ENCODE data around the gene JAZF1. TPM values are rescaled to one million over a fixed set of nuclear protein-coding genes. Genes with fewer than 3 reads are reported as not detected.

The JAZF1 gene
- total and polyA plus RNA-seq, 8 donors, result 4.0 to 13.9 (median 6.0) TPM

- intact Hi-C loops (cut with DNase I), result no loop called here
- Histone ChIP-seq H3K4me3 (no peak overlapping the region), H3K4me1 (no peaks in the 10 kb centered on the region), H3K9me3 (no peaks in the 10 kb centered on the region), H3K27me3 (no peaks in the 10 kb centered on the region), H3K27ac (no peak overlapping the region), H3K36me3 (no peaks in the 10 kb centered on the region)
- FAIRE-seq, result no peak
- peak in 1 of 4 donors; percentile 29 for ATAC-seq
- DNase-seq, result peak in 4 of 6 donors; percentile 8 to 72 (median 40)
- peak in 1 of 4 donors; percentile 25 for TF ChIP-seq CTCF (IDR thresholded peaks at IDR 0.05)
- WGBS, 2 donors, result 72 to 79% methylated on average over 9 of the region's 9 CpGs
Measured at GRCh38 chr7:28093623-28094232, 86.9 kb downstream of the JAZF1 start.

GRCh38 chr7:28091190-28091589, 89.4 kb downstream of the JAZF1 start:
- TF ChIP-seq CTCF (IDR thresholded peaks at IDR 0.05), result no peak
- intact Hi-C loops (cut with DNase I), result no loop called here
- WGBS, 2 donors, result 67% methylated on average over 1 of the region's 1 CpG

GRCh38 chr7:28088901-28089714, 91.5 kb downstream of the JAZF1 start:
- DNase-seq (no peak), FAIRE-seq (no peak), ATAC-seq (no peak)
- H3K27ac ChIP-seq, result no peak overlapping the region
- H3K4me3 ChIP-seq, result no peak overlapping the region
- H3K9me3 ChIP-seq, result no peaks in the 10 kb centered on the region
- no peak for TF ChIP-seq CTCF (IDR thresholded peaks at IDR 0.05)
- H3K27me3 ChIP-seq, result no peaks in the 10 kb centered on the region
- no peaks in the 10 kb centered on the region for H3K4me1 ChIP-seq
- intact Hi-C loops (cut with DNase I), result no loop called here
- no peaks in the 10 kb centered on the region for H3K36me3 ChIP-seq
- WGBS, 2 donors, result 93 to 97% methylated on average over 6 of the region's 6 CpGs

More at GRCh38 chr7:28091190-28091589, 89.4 kb downstream of the JAZF1 start:
- FAIRE-seq (no peak), DNase-seq (no peak), ATAC-seq (no peak)
- Histone ChIP-seq H3K4me1 (no peaks in the 10 kb centered on the region), H3K4me3 (no peak overlapping the region), H3K9me3 (no peaks in the 10 kb centered on the region), H3K27me3 (no peaks in the 10 kb centered on the region), H3K27ac (no peak overlapping the region), H3K36me3 (no peaks in the 10 kb centered on the region)

- H3K27me3 ChIP-seq, result no peaks in the 10 kb centered on the region
- WGBS, 2 donors, result 80 to 91% methylated on average over 4 of the region's 4 CpGs
- DNase-seq (no peak), ATAC-seq (peak in 2 of 4 donors; percentile 37 to 59), FAIRE-seq (no peak)
- intact Hi-C loops (cut with DNase I), result no loop called here
- H3K9me3 ChIP-seq, result no peaks in the 10 kb centered on the region
- H3K4me1 ChIP-seq, result no peaks in the 10 kb centered on the region
- H3K4me3 ChIP-seq, result no peak overlapping the region
- H3K27ac ChIP-seq, result no peak overlapping the region
- H3K36me3 ChIP-seq, result no peaks in the 10 kb centered on the region
- no peak for TF ChIP-seq CTCF (IDR thresholded peaks at IDR 0.05)
Measured at GRCh38 chr7:28088032-28088431, 92.6 kb downstream of the JAZF1 start.

- DNase-seq (no peak), ATAC-seq (no peak), FAIRE-seq (no peak)
- H3K9me3 ChIP-seq, result no peaks in the 10 kb centered on the region
- no peaks in the 10 kb centered on the region for H3K4me1 ChIP-seq
- no peak overlapping the region for H3K4me3 ChIP-seq
- intact Hi-C loops (cut with DNase I), result no loop called here
- H3K27ac ChIP-seq, result no peak overlapping the region
- TF ChIP-seq CTCF (IDR thresholded peaks at IDR 0.05), result no peak
- no peaks in the 10 kb centered on the region for H3K36me3 ChIP-seq
- WGBS, 2 donors, result 76 to 77% methylated on average over 2 of the region's 2 CpGs
- H3K27me3 ChIP-seq, result no peaks in the 10 kb centered on the region
Measured at GRCh38 chr7:28086198-28086597, 94.4 kb downstream of the JAZF1 start.

Data from pancreas (tissue), 10 donors.